Measurements from ENCODE around the gene HYAL1.

- no peak for TF ChIP-seq CTCF (IDR thresholded peaks at IDR 0.05)
- no peak for TF ChIP-seq POLR2A (IDR thresholded peaks at IDR 0.05)
Observed at GRCh38 chr3:50342813-50343633, 39.6 kb upstream of the HYAL1 start.

Measured in breast epithelium (tissue), 3 donors.